H1 (cell line): ENCODE data around the gene CPA4. TPM values are rescaled to one million over a fixed set of nuclear protein-coding genes. Genes with fewer than 3 reads are reported as not detected.

Source experiments
- CTCF ChIA-PET: fragments of 300-600 bp; sonication (Branson Sonifier 250); formaldehyde crosslinking; loops from one replicate; lab custom pipeline; 2021; ENCODE audit not compliant: partially characterized antibody; lab: Charles Lee
- POLR2A ChIA-PET: fragments of 300-600 bp; sonication (Branson Sonifier 250); formaldehyde crosslinking; loops from one replicate; lab custom pipeline; 2021; ENCODE audit warnings: inconsistent platforms; ENCODE audit not compliant: partially characterized antibody; lab: Charles Lee
- DNase-seq, 2 experiments: peaks; one replicate each; pipeline versions ENCODE4 v3.0.0 to v3.0.0-alpha.2; 2010 to 2022; ENCODE audit warnings: low spot score in 2 of 2, low read depth in 1 of 2, mixed read lengths in 1 of 2
- FAIRE-seq: peaks from 2 replicates; lab custom pipeline; 2011; peaks lifted over from hg19 to GRCh38; lab: Jason Lieb, UNC
- H2AFZ ChIP-seq: 2 replicates; pipeline ENCODE4 v1.8.1; 2012; ENCODE audit warnings: low read length, inconsistent platforms
- H2AK5ac ChIP-seq: 2 replicates; pipeline ENCODE4 v1.6.1; 2013; ENCODE audit warnings: low read depth, low read length
- H2BK120ac ChIP-seq: replicated peaks from 2 replicates; pipeline ENCODE3; 2013; ENCODE audit warnings: low read depth, low read length, inconsistent platforms
- H2BK12ac ChIP-seq: 2 replicates; pipeline ENCODE4 v1.6.1; 2013; ENCODE audit warnings: low read depth, low read length
- H2BK15ac ChIP-seq: 2 replicates; pipeline ENCODE4 v1.6.1; 2013; ENCODE audit warnings: low read length
- H2BK20ac ChIP-seq: 2 replicates; pipeline ENCODE4 v1.6.1; 2013; ENCODE audit warnings: low read length
- H2BK5ac ChIP-seq: 2 replicates; pipeline ENCODE4 v1.6.1; 2013; ENCODE audit warnings: low read depth, low read length
- H3K14ac ChIP-seq: 2 replicates; pipeline ENCODE4 v1.6.1; 2013; ENCODE audit warnings: inconsistent platforms; ENCODE audit not compliant: insufficient read length
- H3K18ac ChIP-seq: 2 replicates; pipeline ENCODE4 v1.6.1; 2013; ENCODE audit warnings: low read length; ENCODE audit errors: extremely low read depth
- H3K23ac ChIP-seq: 2 replicates; pipeline ENCODE4 v1.6.1; 2013; ENCODE audit warnings: inconsistent platforms; ENCODE audit not compliant: insufficient read length
- H3K23me2 ChIP-seq: 2 replicates; pipeline ENCODE4 v1.6.1; 2013; ENCODE audit warnings: low read depth, low read length
- H3K27ac ChIP-seq: 2 replicates; pipeline ENCODE4 v1.6.1; 2011; ENCODE audit warnings: low read depth, low read length, inconsistent platforms
- H3K27me3 ChIP-seq, 4 experiments: replicated peaks in 1 of 4; 1 replicate in 1 of 4; 2 replicates in 3 of 4; pipeline versions ENCODE4 v1.6.1 to v1.8.1; 2011 to 2013; ENCODE audit warnings: low read length in 3 of 4, mild to moderate bottlenecking in 3 of 4, inconsistent platforms in 2 of 4, mixed read lengths in 2 of 4, moderate library complexity in 1 of 4; ENCODE audit not compliant: control insufficient read depth in 3 of 4, insufficient read depth in 3 of 4; ENCODE audit errors: extremely low read depth in 1 of 4
- H3K36me3 ChIP-seq, 4 experiments: 2 replicates each; pipeline versions ENCODE4 v1.6.1 to v1.8.1; 2011 to 2013; ENCODE audit warnings: mild to moderate bottlenecking in 4 of 4, low read length in 3 of 4, moderate library complexity in 2 of 4, control low read depth in 1 of 4, inconsistent platforms in 1 of 4; ENCODE audit not compliant: insufficient read depth in 4 of 4, control insufficient read depth in 2 of 4
- H3K4ac ChIP-seq: replicated peaks from 2 replicates; pipeline ENCODE3; 2013; ENCODE audit warnings: low read length, low read depth, mixed read lengths, inconsistent platforms; ENCODE audit not compliant: insufficient read length
- H3K4me1 ChIP-seq, 4 experiments: replicated peaks in 1 of 4; 1 replicate in 1 of 4; 2 replicates in 3 of 4; pipeline versions ENCODE4 v1.6.1 to v1.8.1; 2011 to 2013; ENCODE audit warnings: low read length in 3 of 4, inconsistent platforms in 2 of 4, mixed read lengths in 1 of 4; ENCODE audit not compliant: insufficient read depth in 4 of 4, control insufficient read depth in 3 of 4
- H3K4me2 ChIP-seq, 2 experiments: 2 replicates each; pipeline versions ENCODE4 v1.6.1 to v1.8.1; 2011 to 2013; ENCODE audit warnings: low read depth in 2 of 2, low read length in 2 of 2, control low read depth in 1 of 2, inconsistent platforms in 1 of 2, mild to moderate bottlenecking in 1 of 2; ENCODE audit not compliant: insufficient read depth in 1 of 2
- H3K4me3 ChIP-seq, 4 experiments: fragments of 200-600, 300-600 bp in 1 of 4; sonication (generic), shearing (Covaris generic), sonication (Bioruptor Twin) in 1 of 4; 2 replicates each; pipeline versions ENCODE4 v1.5.1 to v1.8.1; 2011 to 2016; ENCODE audit warnings: low read length in 4 of 4, low read depth in 3 of 4, control low read depth in 2 of 4, inconsistent platforms in 2 of 4, mild to moderate bottlenecking in 2 of 4, mixed read lengths in 1 of 4, moderate library complexity in 1 of 4; ENCODE audit not compliant: insufficient read depth in 2 of 4; ENCODE audit errors: extremely low read depth in 1 of 4
- H3K56ac ChIP-seq: replicated peaks from 2 replicates; pipeline ENCODE3; 2013; ENCODE audit warnings: low read depth, mild to moderate bottlenecking, mixed read lengths, low read length, inconsistent platforms; ENCODE audit not compliant: insufficient read length
- H3K79me1 ChIP-seq: 2 replicates; pipeline ENCODE4 v1.6.1; 2013; ENCODE audit warnings: low read depth, low read length, control low read depth
- H3K79me2 ChIP-seq, 2 experiments: 2 replicates each; pipeline versions ENCODE4 v1.6.1 to v1.8.1; 2012 to 2013; ENCODE audit warnings: low read length in 2 of 2, mild to moderate bottlenecking in 2 of 2, inconsistent platforms in 1 of 2; ENCODE audit not compliant: insufficient read depth in 2 of 2, control insufficient read depth in 1 of 2
- H3K9ac ChIP-seq, 4 experiments: replicated peaks in 1 of 4; 1 replicate in 1 of 4; 2 replicates in 3 of 4; pipeline versions ENCODE4 v1.6.1 to v1.8.1; 2011 to 2013; ENCODE audit warnings: low read depth in 3 of 4, low read length in 3 of 4, control low read depth in 2 of 4, mild to moderate bottlenecking in 2 of 4, moderate library complexity in 2 of 4, inconsistent platforms in 1 of 4; ENCODE audit errors: extremely low read depth in 1 of 4
- H3K9me3 ChIP-seq, 2 experiments: 2 replicates each; pipeline versions ENCODE4 v1.6.1 to v1.8.1; 2012 to 2013; ENCODE audit warnings: mild to moderate bottlenecking in 2 of 2, moderate library complexity in 2 of 2, control low read depth in 1 of 2, inconsistent platforms in 1 of 2, low read depth in 1 of 2, low read length in 1 of 2, mixed read lengths in 1 of 2; ENCODE audit not compliant: insufficient read depth in 2 of 2
- H4K20me1 ChIP-seq, 2 experiments: replicated peaks in 1 of 2; 2 replicates each; pipeline versions ENCODE3 to v1.8.1; 2011 to 2013; ENCODE audit warnings: inconsistent platforms in 2 of 2, low read length in 2 of 2, mild to moderate bottlenecking in 1 of 2; ENCODE audit not compliant: insufficient read depth in 2 of 2, control insufficient read depth in 1 of 2
- H4K5ac ChIP-seq: 2 replicates; pipeline ENCODE4 v1.6.1; 2013; ENCODE audit warnings: low read length, low read depth, mixed read lengths, inconsistent platforms; ENCODE audit not compliant: insufficient read length
- H4K8ac ChIP-seq: 2 replicates; pipeline ENCODE4 v1.8.0; 2013; ENCODE audit warnings: mild to moderate bottlenecking, moderate library complexity, low read length, inconsistent platforms; ENCODE audit not compliant: insufficient read depth; ENCODE audit errors: extremely low read depth
- H4K91ac ChIP-seq: replicated peaks from 2 replicates; pipeline ENCODE3; 2013; ENCODE audit warnings: low read length, mixed read lengths, inconsistent platforms; ENCODE audit not compliant: insufficient read length
- EGR1 ChIP-seq: IDR thresholded peaks from 2 replicates; pipeline ENCODE4 v1.6.1; 2011; ENCODE audit warnings: low read depth, low read length, borderline replicate concordance
- RFX5 ChIP-seq: IDR thresholded peaks from 2 replicates; pipeline ENCODE4 v1.6.1; 2011; ENCODE audit warnings: low read depth, low read length, improper control_type of control experiment, borderline replicate concordance
- RNF2 ChIP-seq: fragments of 200-900, 300-1000 bp; sonication (generic); IDR thresholded peaks from 2 replicates; pipeline ENCODE4 v1.7.1; 2016; ENCODE audit warnings: borderline replicate concordance, low read depth, mild to moderate bottlenecking, antibody characterized with exemption, low read length; ENCODE audit not compliant: poor library complexity, severe bottlenecking; ENCODE audit errors: missing control alignments
- SP1 ChIP-seq: IDR thresholded peaks from 2 replicates; pipeline ENCODE4 v1.6.1; 2011; ENCODE audit warnings: low read depth, low read length
- WGBS, 2 experiments: shearing (Covaris generic) in 1 of 2; methylation state at CpG; one replicate each; pipeline versions ENCODE4 v1.1.6 to v1.1.7; 2013 to 2015; ENCODE audit warnings: low lambda C conversion rate in 2 of 2, mixed read lengths in 2 of 2, inconsistent platforms in 1 of 2, low coverage in 1 of 2, missing lambda C conversion rate in 1 of 2; ENCODE audit not compliant: insufficient replicate concordance in 2 of 2, insufficient coverage in 1 of 2, insufficient read length in 1 of 2; ENCODE audit errors: extremely low coverage in 1 of 2, missing lambda C conversion rate in 1 of 2; 5-methylcytosine and 5-hydroxymethylcytosine counted together
- polyA plus RNA-seq, 7 experiments: library from polyadenylated mRNA; depleted of rRNA in 3 of 7; stranded (reverse) in 5 of 7; unstranded in 2 of 7; fragments of >200 nt in 5 of 7; fragments of 200-250 nt in 2 of 7; gene quantifications; 1 replicate in 5 of 7; 2 replicates in 1 of 7; 4 replicates in 1 of 7; pipeline versions ENCODE4 v1.2.1 to v1.2.3, GENCODE V29; 2011 to 2013; ENCODE audit warnings: missing spikeins in 2 of 7, mixed read lengths in 2 of 7
- total RNA-seq: library from RNA; stranded (reverse); fragmentation: NEBNext Ultra II Directional; extraction: Animal tissue kit (Norgen Biotek cat#: 25700); gene quantifications from 2 replicates; pipeline ENCODE4 v1.2.1, GENCODE V29; 2021

CPA4 gene
- total and polyA plus RNA-seq, 2 of the 8 experiments (the other 6 are each of a cell fraction or from before 2014, with no cell fraction given) = 0.03 TPM; not detected in 1

DNA sequence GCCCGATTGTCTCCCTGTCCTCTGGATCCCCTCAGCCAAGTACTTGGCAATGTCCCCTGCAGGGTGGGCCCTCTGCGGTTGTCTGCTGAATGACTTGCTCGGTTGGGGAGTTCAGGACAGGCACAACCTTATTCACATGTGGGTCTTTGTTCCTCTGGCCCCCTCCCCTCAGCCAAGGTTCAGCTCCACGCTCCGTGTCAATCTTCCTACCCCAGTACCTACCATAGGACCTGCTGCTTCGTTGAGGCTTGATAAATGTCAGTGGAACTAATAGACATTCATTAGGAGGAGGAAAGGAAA is 58.8 kb downstream of the CPA4 start:
- no peak overlapping the region for H3K18ac ChIP-seq
- H3K27ac ChIP-seq = no peak overlapping the region
- no peak overlapping the region for H2BK15ac ChIP-seq
- H2AFZ ChIP-seq = peak overlapping the region; percentile 67
- H3K56ac ChIP-seq = no peak overlapping the region
- no peaks in the 10 kb centered on the region for H3K79me1 ChIP-seq
- no peaks in the 10 kb centered on the region for H3K27me3 ChIP-seq
- no peak overlapping the region for H3K4me3 ChIP-seq
- H4K8ac ChIP-seq = no peak overlapping the region
- no peaks in the 10 kb centered on the region for H3K9me3 ChIP-seq
- DNase-seq (no peak), FAIRE-seq (no peak)
- H2BK12ac ChIP-seq = 0 out of 2 replicates have a peak overlapping the region, but pooled peaks have one; percentile 6
- peak overlapping the region; percentile 9 for H2BK20ac ChIP-seq
- H3K4ac ChIP-seq = no peak overlapping the region
- H3K36me3 ChIP-seq = no peaks in the 10 kb centered on the region
- peaks cover 4 to 24% (median 15%) of the 10 kb centered on the region in 4 experiments for H3K4me1 ChIP-seq
- CTCF ChIA-PET = interaction anchor here (0.6 to 1.0 kb wide), 2 partner anchors 58 to 120 kb away, joined by 3 read pairs; partner anchors contain the start of gene CPA4
- H3K79me2 ChIP-seq = no peaks in the 10 kb centered on the region
- 72% methylated on average over 6 of the region's 6 CpGs; no CpG with 5 or more reads in 1 of the 2 experiments for WGBS, 2 experiments
- no peak overlapping the region for H3K4me2 ChIP-seq
- POLR2A ChIA-PET = no interaction called here
- no peaks in the 10 kb centered on the region for H3K23me2 ChIP-seq
- H4K5ac ChIP-seq = no peak overlapping the region
- no peak for TF ChIP-seq SP1
- no peak for TF ChIP-seq EGR1
- TF ChIP-seq RNF2 = no peak
- TF ChIP-seq RFX5 = no peak
- H3K14ac ChIP-seq = no peak overlapping the region
- no peak overlapping the region for H2AK5ac ChIP-seq
- no peak overlapping the region for H2BK5ac ChIP-seq
- H4K91ac ChIP-seq = peak overlapping the region; percentile 17
- no peaks in the 10 kb centered on the region for H4K20me1 ChIP-seq
- no peak overlapping the region for H3K23ac ChIP-seq
- H2BK120ac ChIP-seq = no peak overlapping the region
- no peak overlapping the region for H3K9ac ChIP-seq
